Muscle layer of duodenum (tissue), 2 donors: ENCODE measurements around the gene NCOA5.

ENCODE experiments used
- H3K27ac ChIP-seq: one replicate; pipeline ENCODE4 v1.7.0; 2013; ENCODE audit warnings: mild to moderate bottlenecking, low read length
- H3K27me3 ChIP-seq: one replicate; pipeline ENCODE4 v1.7.0; 2013; ENCODE audit warnings: low read depth, mild to moderate bottlenecking, control low read depth, low read length
- H3K36me3 ChIP-seq, 2 donors: one replicate each; pipeline ENCODE4 v1.7.0; 2013; ENCODE audit warnings: low read length in 2 of 2, control low read depth in 1 of 2, mild to moderate bottlenecking in 1 of 2; ENCODE audit not compliant: insufficient read depth in 2 of 2, control insufficient read depth in 1 of 2
- H3K4me1 ChIP-seq, 2 donors: one replicate each; pipeline ENCODE4 v1.7.0; 2013; ENCODE audit warnings: low read length in 2 of 2, mild to moderate bottlenecking in 2 of 2, control low read depth in 1 of 2, moderate library complexity in 1 of 2; ENCODE audit not compliant: insufficient read depth in 2 of 2, control insufficient read depth in 1 of 2
- H3K4me3 ChIP-seq, 2 donors: one replicate each; pipeline ENCODE4 v1.7.0; 2013; ENCODE audit warnings: low read length in 2 of 2, low read depth in 1 of 2, mild to moderate bottlenecking in 1 of 2
- H3K9me3 ChIP-seq, 2 donors: one replicate each; pipeline ENCODE4 v1.7.0; 2013; ENCODE audit warnings: low read length in 2 of 2, control low read depth in 1 of 2, mild to moderate bottlenecking in 1 of 2; ENCODE audit not compliant: control insufficient read depth in 1 of 2
- donor health status: healthy.

NCOA5 gene

GRCh38 chr20:46049190-46049589 lies 40.6 kb downstream of the NCOA5 start:
- no peak overlapping the region for H3K27ac ChIP-seq
- H3K9me3 ChIP-seq, result no peaks in the 10 kb centered on the region
- H3K27me3 ChIP-seq, result peaks cover 3% of the 10 kb centered on the region
- H3K4me1 ChIP-seq, result no peaks in the 10 kb centered on the region
- no peaks in the 10 kb centered on the region for H3K36me3 ChIP-seq
- no peak overlapping the region for H3K4me3 ChIP-seq

GRCh38 chr20:46047821-46048220 lies 41.9 kb downstream of the NCOA5 start:
- Histone ChIP-seq H3K9me3 (no peaks in the 10 kb centered on the region), H3K4me1 (no peaks in the 10 kb centered on the region), H3K27ac (no peak overlapping the region), H3K27me3 (peaks cover 3% of the 10 kb centered on the region), H3K4me3 (no peak overlapping the region), H3K36me3 (no peaks in the 10 kb centered on the region)

- H3K4me1 ChIP-seq, result no peaks in the 10 kb centered on the region
- H3K4me3 ChIP-seq, result no peak overlapping the region
- no peak overlapping the region for H3K27ac ChIP-seq
- H3K36me3 ChIP-seq, result no peaks in the 10 kb centered on the region
- no peaks in the 10 kb centered on the region for H3K9me3 ChIP-seq
- peaks cover 3% of the 10 kb centered on the region for H3K27me3 ChIP-seq
These were observed 43.0 kb downstream of the NCOA5 start for GRCh38 chr20:46046588-46047310.

- H3K9me3 ChIP-seq, result no peaks in the 10 kb centered on the region
- H3K27ac ChIP-seq, result no peak overlapping the region
- peaks cover 3% of the 10 kb centered on the region for H3K27me3 ChIP-seq
- no peaks in the 10 kb centered on the region for H3K4me1 ChIP-seq
- H3K36me3 ChIP-seq, result no peaks in the 10 kb centered on the region
- no peak overlapping the region for H3K4me3 ChIP-seq
These were observed 44.9 kb downstream of the NCOA5 start for GRCh38 chr20:46044896-46045295.

- Histone ChIP-seq H3K4me3 (no peak overlapping the region), H3K36me3 (no peaks in the 10 kb centered on the region), H3K27me3 (peaks cover 3% of the 10 kb centered on the region), H3K27ac (no peak overlapping the region), H3K9me3 (no peaks in the 10 kb centered on the region), H3K4me1 (no peaks in the 10 kb centered on the region)
These were observed 46.2 kb downstream of the NCOA5 start for GRCh38 chr20:46043556-46043955.

GRCh38 chr20:46040902-46041535 lies 48.7 kb downstream of the NCOA5 start:
- no peak overlapping the region for H3K27ac ChIP-seq
- no peaks in the 10 kb centered on the region for H3K4me1 ChIP-seq
- H3K27me3 ChIP-seq, result no peaks in the 10 kb centered on the region
- no peak overlapping the region for H3K4me3 ChIP-seq
- no peaks in the 10 kb centered on the region for H3K36me3 ChIP-seq
- no peaks in the 10 kb centered on the region for H3K9me3 ChIP-seq

GRCh38 chr20:46037036-46037435 lies 52.7 kb downstream of the NCOA5 start:
- Histone ChIP-seq H3K4me3 (no peak overlapping the region), H3K27me3 (peaks cover 22% of the 10 kb centered on the region), H3K4me1 (peaks cover 0 to 4% of the 10 kb centered on the region in 2 donors), H3K9me3 (no peaks in the 10 kb centered on the region), H3K36me3 (no peaks in the 10 kb centered on the region), H3K27ac (no peak overlapping the region)

GRCh38 chr20:46036370-46036769 lies 53.4 kb downstream of the NCOA5 start:
- Histone ChIP-seq H3K9me3 (no peaks in the 10 kb centered on the region), H3K27ac (no peak overlapping the region), H3K4me3 (no peak overlapping the region), H3K36me3 (no peaks in the 10 kb centered on the region), H3K4me1 (peaks cover 0 to 9% of the 10 kb centered on the region in 2 donors), H3K27me3 (peaks cover 28% of the 10 kb centered on the region)

- H3K9me3 ChIP-seq, result no peaks in the 10 kb centered on the region
- H3K27me3 ChIP-seq, result peaks cover 34% of the 10 kb centered on the region
- H3K4me1 ChIP-seq, result peaks cover 0 to 9% of the 10 kb centered on the region in 2 donors
- no peaks in the 10 kb centered on the region for H3K36me3 ChIP-seq
- no peak overlapping the region for H3K27ac ChIP-seq
- H3K4me3 ChIP-seq, result no peak overlapping the region
These were observed 54.0 kb downstream of the NCOA5 start for GRCh38 chr20:46035713-46036112.

GRCh38 chr20:46035253-46035652 lies 54.5 kb downstream of the NCOA5 start:
- Histone ChIP-seq H3K36me3 (no peaks in the 10 kb centered on the region), H3K4me3 (no peak overlapping the region), H3K27ac (no peak overlapping the region), H3K9me3 (no peaks in the 10 kb centered on the region), H3K27me3 (peaks cover 38% of the 10 kb centered on the region), H3K4me1 (peaks cover 0 to 9% of the 10 kb centered on the region in 2 donors)

GRCh38 chr20:46034039-46034438 lies 55.7 kb downstream of the NCOA5 start:
- Histone ChIP-seq H3K4me1 (peaks cover 0 to 9% of the 10 kb centered on the region in 2 donors), H3K9me3 (no peaks in the 10 kb centered on the region), H3K4me3 (no peak overlapping the region), H3K36me3 (no peaks in the 10 kb centered on the region), H3K27me3 (peaks cover 39% of the 10 kb centered on the region), H3K27ac (no peak overlapping the region)
